Sciatic nerve (tissue), 1 donor: Measurements from ENCODE around the gene RANBP17. TPM values are rescaled to one million over a fixed set of nuclear protein-coding genes. Genes with fewer than 3 reads are reported as not detected.

Experiments used
- total RNA-seq: library from RNA; stranded (reverse); fragmentation: NEBNext Ultra II Directional; extraction: Animal tissue kit (Norgen Biotek cat#: 25700); gene quantifications from one replicate; pipeline ENCODE4 v1.2.1, GENCODE V29; 2021
- donor health status: DM: no; HTN: no; CAD: no.

RANBP17 gene
- total RNA-seq, 1 donor from 2014 or later = 14.8 TPM

Other genes with a start within 250 kb of the RANBP17 start
- gene GABRP, start 78.3 kb upstream of the RANBP17 start, total RNA-seq = 0.45 TPM